GM04503 (cell line): ENCODE results near the gene PADI2.

ENCODE experiments used
- DNase-seq: peaks from one replicate; pipeline ENCODE4 v3.0.0-alpha.2; 2012; ENCODE audit warnings: low read depth

PADI2 gene

GRCh38 chr1:17053685-17054410 lies 65.4 kb downstream of the PADI2 start, which contains the start of gene SDHB:
TSS of gene SDHB (minus strand) at chr1:17054032. CDS start at chr1:17054019, 13 bp downstream.
- peak; percentile 81 for DNase-seq

- no peak for DNase-seq
Measured at GRCh38 chr1:17053086-17053684, 66.1 kb downstream of the PADI2 start.

GRCh38 chr1:17052641-17053040 lies 66.6 kb downstream of the PADI2 start:
- DNase-seq: no peak

DNA sequence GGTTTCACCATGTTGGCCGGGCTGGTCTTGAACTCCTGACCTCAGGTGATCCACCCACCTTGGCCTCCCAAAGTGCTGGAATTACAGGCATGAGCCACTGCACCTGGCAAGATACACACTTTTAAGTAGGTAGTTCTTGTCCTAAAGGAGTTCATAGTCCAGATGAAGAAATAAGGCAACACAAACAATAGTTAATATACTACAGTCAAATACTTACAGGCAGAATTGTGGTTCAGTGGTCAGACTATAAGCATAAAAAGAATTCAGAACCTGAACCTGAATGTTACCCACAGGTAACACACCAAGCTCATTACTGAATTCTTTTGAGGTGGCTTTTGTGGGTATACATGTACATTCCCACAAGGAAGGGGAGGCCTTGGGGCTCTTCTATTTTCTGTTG lies 67.2 kb downstream of the PADI2 start:
- DNase-seq: no peak

GRCh38 chr1:17047924-17048323 lies 71.3 kb downstream of the PADI2 start:
- no peak for DNase-seq

GRCh38 chr1:17046334-17046657 lies 73.0 kb downstream of the PADI2 start:
- DNase-seq: no peak

GRCh38 chr1:17045634-17046333 lies 73.5 kb downstream of the PADI2 start:
- DNase-seq: no peak

- DNase-seq: no peak
Measured at GRCh38 chr1:17045150-17045549, 74.1 kb downstream of the PADI2 start.

- no peak for DNase-seq
Measured at GRCh38 chr1:17043676-17044075, 75.6 kb downstream of the PADI2 start.

- DNase-seq: no peak
Measured at GRCh38 chr1:17040135-17040534, 79.1 kb downstream of the PADI2 start.

DNA sequence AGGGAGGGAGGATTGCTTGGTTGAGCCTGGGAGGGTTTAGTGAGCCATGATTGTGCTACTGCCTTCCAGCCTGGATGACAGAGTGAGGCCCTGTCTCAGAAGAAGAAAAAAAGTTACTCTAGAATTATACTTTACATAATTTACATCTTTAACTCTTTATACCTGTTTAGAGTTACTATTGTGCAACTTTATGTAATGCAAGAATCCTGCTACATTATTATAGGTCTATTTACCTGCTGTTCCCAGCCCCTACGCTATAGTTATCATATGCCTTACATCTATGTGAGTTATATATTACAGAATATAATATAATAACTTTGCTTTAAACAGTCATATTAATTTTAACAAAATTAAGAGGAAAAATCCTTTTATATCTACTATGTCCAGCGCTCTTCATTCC lies 79.7 kb downstream of the PADI2 start:
- no peak for DNase-seq

DNA sequence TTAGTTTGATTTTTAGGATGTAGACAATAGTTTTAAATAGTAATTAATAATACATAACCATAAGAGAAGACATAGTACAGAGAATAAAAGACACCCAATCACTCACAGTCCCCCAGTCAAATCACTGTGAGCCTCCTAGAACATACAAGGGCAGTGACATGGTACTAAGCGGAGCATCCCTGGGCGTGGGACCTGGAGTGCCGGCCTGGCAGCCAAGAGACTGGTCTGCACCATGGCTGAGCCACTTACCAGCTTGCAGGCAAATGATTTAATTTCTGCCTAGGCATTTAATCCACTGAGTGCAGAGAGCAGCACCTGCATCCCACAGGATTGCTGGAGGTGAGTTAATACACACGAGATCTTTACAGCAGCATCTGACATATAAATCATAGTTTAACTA lies 85.8 kb downstream of the PADI2 start:
- no peak for DNase-seq

GRCh38 chr1:17032741-17033140 lies 86.5 kb downstream of the PADI2 start:
- DNase-seq: no peak

DNA sequence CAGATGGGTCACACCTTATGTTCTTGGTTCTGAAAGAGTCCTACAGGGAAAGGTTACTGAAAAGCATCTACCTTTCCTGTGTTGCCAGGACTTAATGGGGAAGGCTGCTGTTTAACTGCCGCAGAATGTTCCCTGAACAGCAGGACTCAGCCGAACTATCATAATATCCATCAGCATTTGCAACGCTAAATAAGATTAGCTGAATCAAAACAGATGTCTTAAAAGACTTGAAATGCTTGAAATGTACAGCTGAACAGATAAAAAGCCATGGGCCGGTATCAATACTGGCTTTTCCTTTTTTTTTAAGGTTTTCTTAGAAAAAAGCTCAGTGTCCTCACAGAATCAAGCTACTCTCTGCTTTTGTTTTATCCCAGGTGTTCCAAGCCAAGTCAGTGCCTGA lies 87.8 kb downstream of the PADI2 start:
- DNase-seq: no peak

GRCh38 chr1:17030206-17030605 lies 89.0 kb downstream of the PADI2 start:
- no peak for DNase-seq

DNA sequence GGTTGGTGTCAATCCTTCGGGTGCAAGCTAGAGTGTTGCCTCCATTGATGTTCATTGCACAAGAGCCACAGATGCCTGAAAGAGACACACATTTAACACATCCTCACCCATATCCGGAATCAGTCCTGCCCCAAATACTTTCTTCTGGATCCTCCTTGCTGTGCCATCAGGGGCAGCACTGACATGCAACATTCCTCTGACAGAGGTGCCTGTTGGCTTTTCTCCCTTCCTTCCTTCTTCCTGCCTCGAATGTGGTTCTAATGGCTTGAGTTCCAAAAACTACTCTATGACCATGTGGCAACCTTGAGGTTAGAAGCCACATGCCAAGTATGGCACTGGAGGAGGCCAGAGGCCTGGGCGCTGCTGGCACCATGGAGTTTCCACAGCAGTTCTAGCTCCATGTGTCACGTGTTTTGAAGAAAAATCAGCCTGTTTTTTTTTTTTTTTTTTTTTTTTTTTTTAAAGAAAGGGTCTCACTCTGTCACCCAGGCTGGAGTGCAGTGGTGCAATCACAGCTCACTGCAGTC lies 90.5 kb downstream of the PADI2 start:
- DNase-seq: no peak

GRCh38 chr1:17027900-17028299 lies 91.4 kb downstream of the PADI2 start:
- DNase-seq: no peak

DNA sequence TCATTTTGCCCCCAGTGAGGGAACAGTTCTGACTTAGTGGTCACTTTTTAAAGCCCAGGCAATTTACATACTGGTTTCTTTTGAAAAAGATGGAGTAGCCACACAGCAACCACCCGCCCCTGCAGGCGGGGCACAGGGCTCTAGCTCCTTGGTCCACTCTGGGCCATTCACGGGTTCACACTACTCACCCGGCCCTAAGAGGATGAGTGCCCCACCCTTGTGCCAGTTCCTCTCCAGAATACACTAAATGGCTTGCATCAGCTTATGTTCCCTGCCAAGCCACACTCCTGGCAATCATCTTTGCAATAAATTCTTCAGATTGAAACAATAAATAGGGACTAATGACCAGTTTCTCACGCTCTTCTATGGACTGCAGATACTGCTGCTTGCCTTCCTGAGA lies 91.8 kb downstream of the PADI2 start:
- DNase-seq: peak; percentile 71

GRCh38 chr1:17024721-17025120 lies 94.5 kb downstream of the PADI2 start:
- DNase-seq: no peak

- no peak for DNase-seq
Measured at GRCh38 chr1:17023573-17023972, 95.7 kb downstream of the PADI2 start.

DNA sequence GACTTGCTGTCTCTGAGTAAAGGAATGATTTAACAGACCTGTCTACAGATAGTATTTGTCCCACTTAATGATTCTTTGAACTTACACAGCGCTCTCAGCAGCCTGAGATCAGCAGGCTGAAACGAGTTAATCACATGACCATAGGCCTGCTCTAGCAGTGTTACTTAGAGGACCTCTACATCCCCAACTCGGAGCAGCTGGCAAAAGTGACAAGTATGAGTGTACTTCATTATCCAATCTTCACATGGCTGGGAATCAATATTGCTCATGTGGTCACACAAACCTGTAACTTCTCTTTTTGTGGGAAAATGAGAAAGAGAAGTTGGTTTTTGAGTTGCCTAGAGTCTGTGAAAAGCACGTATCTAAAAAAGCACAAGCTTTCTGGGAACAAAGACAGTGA lies 96.1 kb downstream of the PADI2 start:
- no peak for DNase-seq

DNA sequence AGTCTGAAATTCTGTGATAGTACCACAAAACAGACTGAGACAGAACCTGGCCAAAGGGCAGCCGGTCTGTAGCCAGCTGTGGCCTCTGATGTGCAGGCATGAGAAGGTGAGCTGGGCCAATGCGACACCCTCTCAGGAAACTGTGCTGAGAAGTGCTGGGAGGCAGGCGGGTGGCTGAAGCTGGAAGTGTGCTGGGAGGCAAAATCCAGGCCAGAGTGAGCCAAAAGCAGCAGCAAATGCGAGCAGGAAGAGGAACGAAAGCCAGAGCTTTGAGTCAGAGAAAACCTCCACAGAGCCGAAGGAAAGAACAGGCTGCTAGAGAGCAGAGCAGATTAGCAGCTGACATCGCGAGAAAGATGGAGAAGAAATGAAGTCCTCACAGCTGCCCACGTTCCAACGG lies 97.4 kb downstream of the PADI2 start:
- DNase-seq: no peak

GRCh38 chr1:17020502-17020901 lies 98.7 kb downstream of the PADI2 start:
- DNase-seq: no peak
